ENCODE data around the gene NFKBIE.
"Not testable (repeated sequence)": the region's sequence is repeated elsewhere in the genome, so short reads cannot be mapped to it uniquely, and the experiment has no call there.

The NFKBIE gene

GRCh38 chr6:44238687-44239350, 26.5 kb downstream of the NFKBIE start:
- DNase-seq: no peak

- peak; percentile 71 for DNase-seq
These were observed 27.4 kb downstream of the NFKBIE start for GRCh38 chr6:44237813-44238433.

GRCh38 chr6:44237021-44237812, 28.1 kb downstream of the NFKBIE start:
- peak; percentile 86 for DNase-seq

- DNase-seq: no peak
These were observed 29.3 kb downstream of the NFKBIE start for GRCh38 chr6:44235891-44236516.

- DNase-seq: no peak
These were observed 30.1 kb downstream of the NFKBIE start for GRCh38 chr6:44235269-44235668.

GRCh38 chr6:44234101-44235025, 31.0 kb downstream of the NFKBIE start:
- no peak for DNase-seq

GRCh38 chr6:44233567-44234100, 31.7 kb downstream of the NFKBIE start:
- DNase-seq: no peak

GRCh38 chr6:44232676-44233566, 32.4 kb downstream of the NFKBIE start:
- DNase-seq: no peak

- DNase-seq: not testable (repeated sequence)
These were observed 33.9 kb downstream of the NFKBIE start for GRCh38 chr6:44231426-44231825.

- DNase-seq: no peak
These were observed 35.2 kb downstream of the NFKBIE start for GRCh38 chr6:44230034-44230675.

GRCh38 chr6:44229376-44230033, 35.8 kb downstream of the NFKBIE start:
- no peak for DNase-seq

GRCh38 chr6:44228836-44229235, 36.5 kb downstream of the NFKBIE start:
- no peak for DNase-seq

- DNase-seq: no peak
These were observed 36.9 kb downstream of the NFKBIE start for GRCh38 chr6:44228433-44228832.

GRCh38 chr6:44228031-44228430, 37.3 kb downstream of the NFKBIE start:
- DNase-seq: no peak

- DNase-seq: no peak
These were observed 38.1 kb downstream of the NFKBIE start for GRCh38 chr6:44227148-44227793.

- DNase-seq: no peak
These were observed 38.8 kb downstream of the NFKBIE start for GRCh38 chr6:44226368-44227147.

GRCh38 chr6:44225579-44226325, 39.6 kb downstream of the NFKBIE start:
- no peak for DNase-seq

GRCh38 chr6:44224965-44225305, 40.4 kb downstream of the NFKBIE start:
- DNase-seq: no peak
